Muscle layer of colon (tissue), 2 donors: ENCODE data around the gene DDX54.

Experiments
- H3K27ac ChIP-seq: one replicate; pipeline ENCODE4 v1.7.0; 2013; ENCODE audit warnings: low read depth, mild to moderate bottlenecking, low read length, moderate library complexity
- H3K27me3 ChIP-seq, 2 donors: one replicate each; pipeline ENCODE4 v1.7.0; 2013; ENCODE audit warnings: low read length in 2 of 2, mild to moderate bottlenecking in 2 of 2; ENCODE audit not compliant: insufficient read depth in 2 of 2, control insufficient read depth in 1 of 2
- H3K36me3 ChIP-seq: one replicate; pipeline ENCODE4 v1.7.0; 2013; ENCODE audit warnings: mild to moderate bottlenecking, low read length; ENCODE audit not compliant: insufficient read depth
- H3K4me1 ChIP-seq: one replicate; pipeline ENCODE4 v1.7.0; 2013; ENCODE audit warnings: mild to moderate bottlenecking, low read length; ENCODE audit not compliant: insufficient read depth
- H3K4me3 ChIP-seq, 2 donors: one replicate each; pipeline ENCODE4 v1.7.0; 2013; ENCODE audit warnings: low read length in 2 of 2, low read depth in 1 of 2, mild to moderate bottlenecking in 1 of 2, moderate library complexity in 1 of 2
- H3K9ac ChIP-seq: one replicate; pipeline ENCODE4 v1.7.0; 2013; ENCODE audit warnings: low read length
- H3K9me3 ChIP-seq: one replicate; pipeline ENCODE4 v1.7.0; 2013; ENCODE audit warnings: mild to moderate bottlenecking, low read length
- donor health status: abdominal sarcoma.
- donor health status: Adenocarcinoma of cecum.

The DDX54 gene

GRCh38 chr12:113185180-113186032 lies at the start of gene DDX54, which contains the start of gene RITA1:
TSS of gene DDX54 (minus strand) at chr12:113185478. CDS start at chr12:113185451, 27 bp downstream.
TSS of gene RITA1 (plus strand) at chr12:113185721. CDS start at chr12:113186747, 1,026 bp downstream.
- peak within 1 kb of the TSS; percentile 96 for H3K27ac ChIP-seq
- no peaks in the 10 kb centered on the region for H3K9me3 ChIP-seq
- peaks cover 26% of the 10 kb centered on the region for H3K4me1 ChIP-seq
- no peaks in the 10 kb centered on the region for H3K27me3 ChIP-seq
- peak within 1 kb of the TSS; percentile 82 for H3K9ac ChIP-seq
- peak within 1 kb of the TSS; percentile 76 to 85 for H3K4me3 ChIP-seq
- peaks cover 6% of the 10 kb centered on the region for H3K36me3 ChIP-seq

- H3K36me3 ChIP-seq = peaks cover 58% of the 10 kb centered on the region
- no peak overlapping the region for H3K9ac ChIP-seq
- H3K4me1 ChIP-seq = peaks cover 8% of the 10 kb centered on the region
- H3K9me3 ChIP-seq = no peaks in the 10 kb centered on the region
- H3K27ac ChIP-seq = no peak overlapping the region
- H3K4me3 ChIP-seq = no peak overlapping the region
- H3K27me3 ChIP-seq = no peaks in the 10 kb centered on the region
Observed at GRCh38 chr12:113234483-113234882, 49.2 kb upstream of the DDX54 start.

GRCh38 chr12:113233967-113234366 lies 48.7 kb upstream of the DDX54 start:
- Histone ChIP-seq H3K36me3 (peaks cover 59% of the 10 kb centered on the region), H3K9me3 (no peaks in the 10 kb centered on the region), H3K4me1 (peaks cover 3% of the 10 kb centered on the region), H3K27ac (no peak overlapping the region), H3K9ac (no peak overlapping the region), H3K4me3 (no peak overlapping the region), H3K27me3 (no peaks in the 10 kb centered on the region)

- peaks cover 61% of the 10 kb centered on the region for H3K36me3 ChIP-seq
- H3K27me3 ChIP-seq = no peaks in the 10 kb centered on the region
- no peaks in the 10 kb centered on the region for H3K9me3 ChIP-seq
- H3K9ac ChIP-seq = no peak overlapping the region
- H3K4me1 ChIP-seq = peaks cover 3% of the 10 kb centered on the region
- H3K27ac ChIP-seq = no peak overlapping the region
- no peak overlapping the region for H3K4me3 ChIP-seq
Observed at GRCh38 chr12:113232840-113233585, 47.7 kb upstream of the DDX54 start.

- Histone ChIP-seq H3K27me3 (no peaks in the 10 kb centered on the region), H3K9ac (no peak overlapping the region), H3K4me1 (peaks cover 3% of the 10 kb centered on the region), H3K9me3 (no peaks in the 10 kb centered on the region), H3K4me3 (no peak overlapping the region), H3K27ac (no peak overlapping the region), H3K36me3 (peaks cover 68% of the 10 kb centered on the region)
Observed at GRCh38 chr12:113232089-113232839, 47.0 kb upstream of the DDX54 start.

GRCh38 chr12:113231235-113232088 lies 46.2 kb upstream of the DDX54 start:
- no peak overlapping the region for H3K4me3 ChIP-seq
- H3K9ac ChIP-seq = no peak overlapping the region
- H3K27ac ChIP-seq = no peak overlapping the region
- H3K36me3 ChIP-seq = peaks cover 76% of the 10 kb centered on the region
- no peaks in the 10 kb centered on the region for H3K9me3 ChIP-seq
- H3K27me3 ChIP-seq = no peaks in the 10 kb centered on the region
- no peaks in the 10 kb centered on the region for H3K4me1 ChIP-seq

- H3K27ac ChIP-seq = no peak overlapping the region
- no peaks in the 10 kb centered on the region for H3K9me3 ChIP-seq
- H3K9ac ChIP-seq = no peak overlapping the region
- peaks cover 76% of the 10 kb centered on the region for H3K36me3 ChIP-seq
- no peak overlapping the region for H3K4me3 ChIP-seq
- H3K4me1 ChIP-seq = no peaks in the 10 kb centered on the region
- H3K27me3 ChIP-seq = no peaks in the 10 kb centered on the region
Observed at GRCh38 chr12:113230315-113231234, 45.3 kb upstream of the DDX54 start.

- no peaks in the 10 kb centered on the region for H3K9me3 ChIP-seq
- peaks cover 7% of the 10 kb centered on the region for H3K4me1 ChIP-seq
- H3K27ac ChIP-seq = no peak overlapping the region
- H3K4me3 ChIP-seq = no peak overlapping the region
- H3K9ac ChIP-seq = no peak overlapping the region
- peaks cover 63% of the 10 kb centered on the region for H3K36me3 ChIP-seq
- no peaks in the 10 kb centered on the region for H3K27me3 ChIP-seq
Observed at GRCh38 chr12:113228394-113229028, 43.2 kb upstream of the DDX54 start.

GRCh38 chr12:113227686-113228391 lies 42.6 kb upstream of the DDX54 start:
- Histone ChIP-seq H3K4me1 (peaks cover 12% of the 10 kb centered on the region), H3K9me3 (no peaks in the 10 kb centered on the region), H3K9ac (no peak overlapping the region), H3K4me3 (no peak overlapping the region), H3K27me3 (no peaks in the 10 kb centered on the region), H3K36me3 (peaks cover 56% of the 10 kb centered on the region), H3K27ac (no peak overlapping the region)
